Progenitor cell of endocrine pancreas (in vitro differentiated cells): ENCODE data around the gene PLEKHG5. TPM values are rescaled to one million over a fixed set of nuclear protein-coding genes. Genes with fewer than 3 reads are reported as not detected.

ENCODE experiments used
- DNase-seq: peaks from one replicate; pipeline ENCODE4 v3.0.0; 2021; ENCODE audit warnings: low spot score; ENCODE audit not compliant: unreplicated experiment
- H3K27ac Mint-ChIP-seq: 2 replicates; pipeline ENCODE4 v1.8.0; 2021; ENCODE audit warnings: mild to moderate bottlenecking, moderate library complexity, mixed read lengths
- H3K27me3 Mint-ChIP-seq: 2 replicates; pipeline ENCODE4 v1.8.0; 2021; ENCODE audit warnings: mixed read lengths
- H3K36me3 Mint-ChIP-seq: 2 replicates; pipeline ENCODE4 v1.8.0; 2022; ENCODE audit warnings: mixed read lengths; ENCODE audit not compliant: insufficient read depth
- H3K4me1 Mint-ChIP-seq: 2 replicates; pipeline ENCODE4 v1.8.0; 2021; ENCODE audit warnings: low read depth, mixed read lengths
- H3K4me3 Mint-ChIP-seq: 2 replicates; pipeline ENCODE4 v1.8.0; 2021; ENCODE audit warnings: low read depth, mild to moderate bottlenecking, moderate library complexity, mixed read lengths
- H3K9me3 Mint-ChIP-seq: 2 replicates; pipeline ENCODE4 v1.8.0; 2021; ENCODE audit warnings: low read depth, mixed read lengths
- total RNA-seq: library from RNA; stranded (reverse); gene quantifications from 2 replicates; pipeline ENCODE4 v1.2.1, GENCODE V29; 2021
- TF ChIP-seq, protein P1 (sequence below): fragments of 200-600 bp; sonication (generic); IDR thresholded peaks from one replicate; pipeline ENCODE4 v1.5.0; 2021; ENCODE audit warnings: antibody characterized with exemption, mild to moderate bottlenecking; ENCODE audit not compliant: unreplicated experiment

The PLEKHG5 gene
- total RNA-seq, 1 donor from 2014 or later: 77.0 TPM

- H3K4me1 Mint-ChIP-seq: no peaks in the 10 kb centered on the region
- TF ChIP-seq, protein P1, sequence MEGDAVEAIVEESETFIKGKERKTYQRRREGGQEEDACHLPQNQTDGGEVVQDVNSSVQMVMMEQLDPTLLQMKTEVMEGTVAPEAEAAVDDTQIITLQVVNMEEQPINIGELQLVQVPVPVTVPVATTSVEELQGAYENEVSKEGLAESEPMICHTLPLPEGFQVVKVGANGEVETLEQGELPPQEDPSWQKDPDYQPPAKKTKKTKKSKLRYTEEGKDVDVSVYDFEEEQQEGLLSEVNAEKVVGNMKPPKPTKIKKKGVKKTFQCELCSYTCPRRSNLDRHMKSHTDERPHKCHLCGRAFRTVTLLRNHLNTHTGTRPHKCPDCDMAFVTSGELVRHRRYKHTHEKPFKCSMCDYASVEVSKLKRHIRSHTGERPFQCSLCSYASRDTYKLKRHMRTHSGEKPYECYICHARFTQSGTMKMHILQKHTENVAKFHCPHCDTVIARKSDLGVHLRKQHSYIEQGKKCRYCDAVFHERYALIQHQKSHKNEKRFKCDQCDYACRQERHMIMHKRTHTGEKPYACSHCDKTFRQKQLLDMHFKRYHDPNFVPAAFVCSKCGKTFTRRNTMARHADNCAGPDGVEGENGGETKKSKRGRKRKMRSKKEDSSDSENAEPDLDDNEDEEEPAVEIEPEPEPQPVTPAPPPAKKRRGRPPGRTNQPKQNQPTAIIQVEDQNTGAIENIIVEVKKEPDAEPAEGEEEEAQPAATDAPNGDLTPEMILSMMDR: no peak
- H3K27ac Mint-ChIP-seq: no peak overlapping the region
- H3K9me3 Mint-ChIP-seq: no peaks in the 10 kb centered on the region
- DNase-seq: no peak
- no peaks in the 10 kb centered on the region for H3K36me3 Mint-ChIP-seq
- peaks cover 30% of the 10 kb centered on the region for H3K27me3 Mint-ChIP-seq
- H3K4me3 Mint-ChIP-seq: no peak overlapping the region
Measured at GRCh38 chr1:6503884-6504602, 12.6 kb upstream of the PLEKHG5 start.

GRCh38 chr1:6502000-6502891 is 10.8 kb upstream of the PLEKHG5 start:
- TF ChIP-seq, protein P1: no peak
- no peak for DNase-seq
- no peak overlapping the region for H3K27ac Mint-ChIP-seq
- peaks cover 5% of the 10 kb centered on the region for H3K4me1 Mint-ChIP-seq
- H3K4me3 Mint-ChIP-seq: no peak overlapping the region
- peaks cover 40% of the 10 kb centered on the region for H3K27me3 Mint-ChIP-seq
- no peaks in the 10 kb centered on the region for H3K36me3 Mint-ChIP-seq
- no peaks in the 10 kb centered on the region for H3K9me3 Mint-ChIP-seq

DNA sequence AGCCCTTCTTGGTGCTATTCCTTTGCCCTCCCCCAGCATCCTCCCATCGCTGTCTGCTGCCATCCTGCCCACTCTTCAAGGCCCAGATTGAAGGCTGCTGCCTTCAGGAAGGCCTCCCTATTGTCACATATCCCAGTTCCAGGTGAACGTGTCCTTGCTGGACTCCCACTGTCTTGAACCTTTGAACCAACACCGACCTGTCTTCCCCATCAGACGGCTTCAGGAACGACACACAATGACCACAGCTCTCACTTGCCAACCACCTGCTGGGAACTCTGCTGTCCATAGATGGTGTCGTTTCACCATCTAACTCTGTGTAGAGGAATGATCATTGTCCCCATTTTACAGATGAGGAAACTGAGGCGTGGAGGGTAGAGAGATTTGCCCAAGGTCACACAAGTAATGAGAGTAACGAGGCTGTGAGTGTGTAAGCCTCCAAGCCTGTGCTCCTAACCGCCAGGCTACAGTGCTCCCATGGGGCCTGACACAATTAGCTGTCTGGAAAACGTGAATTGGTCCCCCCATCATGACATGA is 9.9 kb upstream of the PLEKHG5 start:
- no peak overlapping the region for H3K4me3 Mint-ChIP-seq
- TF ChIP-seq, protein P1: no peak
- peaks cover 38% of the 10 kb centered on the region for H3K27me3 Mint-ChIP-seq

GRCh38 chr1:6500544-6501278 is 9.2 kb upstream of the PLEKHG5 start:
- Mint-ChIP-seq H3K4me3 (no peak overlapping the region), H3K9me3 (no peaks in the 10 kb centered on the region), H3K36me3 (no peaks in the 10 kb centered on the region), H3K27ac (no peak overlapping the region), H3K27me3 (peaks cover 43% of the 10 kb centered on the region), H3K4me1 (peaks cover 7% of the 10 kb centered on the region)
- DNase-seq: no peak
- TF ChIP-seq, protein P1: no peak

More for the DNA sequence above, 9.9 kb upstream of the PLEKHG5 start:
- H3K27ac Mint-ChIP-seq: no peak overlapping the region
- no peaks in the 10 kb centered on the region for H3K9me3 Mint-ChIP-seq
- H3K4me1 Mint-ChIP-seq: peaks cover 7% of the 10 kb centered on the region
- H3K36me3 Mint-ChIP-seq: no peaks in the 10 kb centered on the region
- no peak for DNase-seq

DNA sequence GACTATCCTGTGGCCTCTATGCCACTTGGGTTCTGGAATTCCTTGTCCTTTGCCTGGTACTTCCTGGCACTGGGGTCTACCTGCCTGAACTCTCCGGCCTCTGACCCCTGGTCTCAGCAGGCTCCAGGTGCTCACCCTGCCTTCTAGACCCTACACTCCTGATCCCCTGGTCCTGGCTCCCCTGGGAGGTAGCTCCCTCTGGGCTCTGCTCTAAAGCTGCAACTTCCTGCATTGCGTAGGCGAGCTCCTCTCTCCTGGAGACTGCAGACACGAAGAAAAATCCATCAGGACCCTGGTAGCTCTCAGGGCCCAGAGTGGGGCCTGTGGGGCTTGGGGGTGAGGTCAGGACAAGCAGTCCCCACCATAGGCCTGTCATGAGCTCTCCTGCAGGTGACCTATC is 7.8 kb upstream of the PLEKHG5 start:
- H3K4me3 Mint-ChIP-seq: peak overlapping the region; percentile 12

More for the DNA sequence above, 7.8 kb upstream of the PLEKHG5 start:
- Mint-ChIP-seq H3K9me3 (no peaks in the 10 kb centered on the region), H3K36me3 (no peaks in the 10 kb centered on the region), H3K4me1 (peaks cover 7% of the 10 kb centered on the region), H3K27me3 (peaks cover 44% of the 10 kb centered on the region), H3K27ac (no peak overlapping the region)
- DNase-seq: no peak
- TF ChIP-seq, protein P1: no peak
